Esophagus squamous epithelium (tissue), 5 donors: ENCODE data around the gene ARID3B. TPM values are rescaled to one million over a fixed set of nuclear protein-coding genes. Genes with fewer than 3 reads are reported as not detected.

Experiments used
- DNase-seq: peaks from one replicate; lab custom pipeline; 2025; lab: John Stamatoyannopoulos, UW
- H3K27ac ChIP-seq, 4 donors: fragments of 200-600 bp; sonication (generic); one replicate each; pipeline ENCODE4 v1.5.1; 2016 to 2019; ENCODE audit warnings: mild to moderate bottlenecking in 1 of 4
- H3K27me3 ChIP-seq, 4 donors: fragments of 200-600 bp; sonication (generic); 1 replicate in 3 of 4; 2 replicates in 1 of 4; pipeline versions ENCODE4 v1.5.1 to v1.6.0; 2017 to 2021; ENCODE audit warnings: antibody characterized with exemption in 1 of 4
- H3K36me3 ChIP-seq, 3 donors: fragments of 200-600 bp; sonication (generic); one replicate each; pipeline ENCODE4 v1.5.1; 2016 to 2019
- H3K4me1 ChIP-seq, 3 donors: fragments of 200-600 bp; sonication (generic); one replicate each; pipeline ENCODE4 v1.5.1; 2017 to 2019
- H3K4me3 ChIP-seq, 4 donors: fragments of 200-600 bp; sonication (generic); 1 replicate in 3 of 4; 2 replicates in 1 of 4; pipeline ENCODE4 v1.5.1; 2016 to 2019; ENCODE audit warnings: mild to moderate bottlenecking in 2 of 4, moderate library complexity in 1 of 4
- H3K9me3 ChIP-seq, 3 donors: fragments of 200-600 bp; sonication (generic); one replicate each; pipeline ENCODE4 v1.5.1; 2016 to 2019
- POLR2A ChIP-seq, 4 donors: fragments of 450-650 bp; IDR thresholded peaks; one replicate each; pipeline ENCODE4 v1.6.1; 2017; ENCODE audit warnings: antibody characterized with exemption in 4 of 4, mild to moderate bottlenecking in 4 of 4, moderate library complexity in 3 of 4
- WGBS, 2 donors: methylation state at CpG; one replicate each; pipeline ENCODE4 v1.1.5; 2018; 5-methylcytosine and 5-hydroxymethylcytosine counted together
- intact Hi-C: fragments of 100-400 bp; cut with DNase I; formaldehyde crosslinking; loops from one replicate; pipeline ENCODE4 v1.15.0; 2022
- total RNA-seq, 4 donors: library from RNA; depleted of rRNA; stranded (reverse); fragments of >200 nt; gene quantifications; one replicate each; pipeline ENCODE4 v1.1.0, GENCODE V29; 2016
- TF ChIP-seq, protein P1 (sequence below), 6 experiments: fragments of 450-650 bp in 4 of 6; fragments of 200-600 bp in 2 of 6; sonication (generic) in 2 of 6; IDR thresholded peaks; one replicate each; pipeline ENCODE4 v1.5.1; 2016 to 2019; ENCODE audit warnings: antibody characterized with exemption in 6 of 6, mild to moderate bottlenecking in 4 of 6, moderate library complexity in 4 of 6
- donor health status: DM: yes; HTN: yes; CAD: no.

The ARID3B gene
- total RNA-seq, 4 donors from 2014 or later: 4.5 to 11.6 (median 6.4) TPM

DNA sequence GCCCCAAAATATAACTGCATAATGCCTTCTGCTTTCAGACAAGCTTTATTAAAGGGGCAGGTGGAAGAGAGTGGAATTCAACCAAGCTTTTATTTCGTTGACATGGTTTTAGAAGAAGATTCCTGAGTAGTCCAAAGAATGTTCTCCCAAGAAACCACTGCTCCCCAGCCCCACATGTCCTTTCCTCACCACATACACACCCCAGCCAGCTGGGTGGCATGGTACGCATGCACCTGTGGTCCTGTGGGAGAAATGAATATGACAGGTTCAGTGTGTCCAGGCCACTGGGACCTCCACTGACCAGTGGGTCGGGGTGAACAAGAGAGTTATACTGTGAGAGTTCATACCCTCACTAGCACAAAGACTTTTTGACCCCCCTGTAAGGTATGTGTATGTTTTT lies 30.2 kb downstream of the ARID3B start:
- no peaks in the 10 kb centered on the region for H3K9me3 ChIP-seq
- H3K4me1 ChIP-seq: peaks cover 0 to 4% (median 0%) of the 10 kb centered on the region in 3 donors
- intact Hi-C loops: no loop called here
- H3K27ac ChIP-seq: no peak overlapping the region
- peaks cover 0 to 70% (median 16%) of the 10 kb centered on the region in 3 donors for H3K36me3 ChIP-seq
- TF ChIP-seq POLR2A (IDR thresholded peaks at IDR 0.05): no peak
- TF ChIP-seq, protein P1, sequence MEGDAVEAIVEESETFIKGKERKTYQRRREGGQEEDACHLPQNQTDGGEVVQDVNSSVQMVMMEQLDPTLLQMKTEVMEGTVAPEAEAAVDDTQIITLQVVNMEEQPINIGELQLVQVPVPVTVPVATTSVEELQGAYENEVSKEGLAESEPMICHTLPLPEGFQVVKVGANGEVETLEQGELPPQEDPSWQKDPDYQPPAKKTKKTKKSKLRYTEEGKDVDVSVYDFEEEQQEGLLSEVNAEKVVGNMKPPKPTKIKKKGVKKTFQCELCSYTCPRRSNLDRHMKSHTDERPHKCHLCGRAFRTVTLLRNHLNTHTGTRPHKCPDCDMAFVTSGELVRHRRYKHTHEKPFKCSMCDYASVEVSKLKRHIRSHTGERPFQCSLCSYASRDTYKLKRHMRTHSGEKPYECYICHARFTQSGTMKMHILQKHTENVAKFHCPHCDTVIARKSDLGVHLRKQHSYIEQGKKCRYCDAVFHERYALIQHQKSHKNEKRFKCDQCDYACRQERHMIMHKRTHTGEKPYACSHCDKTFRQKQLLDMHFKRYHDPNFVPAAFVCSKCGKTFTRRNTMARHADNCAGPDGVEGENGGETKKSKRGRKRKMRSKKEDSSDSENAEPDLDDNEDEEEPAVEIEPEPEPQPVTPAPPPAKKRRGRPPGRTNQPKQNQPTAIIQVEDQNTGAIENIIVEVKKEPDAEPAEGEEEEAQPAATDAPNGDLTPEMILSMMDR (IDR thresholded peaks at IDR 0.05): no peak
- H3K27me3 ChIP-seq: no peaks in the 10 kb centered on the region
- 89 to 92% methylated on average over 3 of the region's 3 CpGs for WGBS, 2 donors
- DNase-seq: no peak
- H3K4me3 ChIP-seq: no peak overlapping the region

DNA sequence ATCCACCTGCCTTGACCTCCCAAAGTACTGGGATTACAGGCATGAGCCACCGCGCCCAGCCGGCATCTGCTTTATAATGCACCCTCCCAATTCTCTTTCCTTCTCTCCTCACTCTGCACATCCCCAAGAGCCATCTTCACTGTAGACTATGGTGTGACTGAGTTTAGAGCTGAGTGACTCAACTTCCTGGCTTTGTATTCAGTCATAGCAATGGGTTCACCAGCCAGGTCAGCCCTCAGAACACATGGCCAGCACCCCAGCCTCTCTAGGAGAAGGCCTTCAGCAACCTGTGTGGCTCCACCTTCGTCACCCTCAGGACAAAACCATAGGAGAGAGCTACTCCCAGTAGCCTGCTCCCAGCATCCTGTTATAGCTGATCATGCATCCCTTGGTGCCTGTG lies 33.0 kb downstream of the ARID3B start:
- Histone ChIP-seq H3K4me1 (peaks cover 0 to 4% (median 0%) of the 10 kb centered on the region in 3 donors), H3K27me3 (no peaks in the 10 kb centered on the region), H3K9me3 (no peaks in the 10 kb centered on the region), H3K36me3 (peaks cover 7 to 94% (median 16%) of the 10 kb centered on the region in 3 donors), H3K27ac (no peak overlapping the region), H3K4me3 (no peak overlapping the region)
- TF ChIP-seq, protein P1 (IDR thresholded peaks at IDR 0.05): no peak
- TF ChIP-seq POLR2A (IDR thresholded peaks at IDR 0.05): no peak
- WGBS, 2 donors: 95 to 96% methylated on average over 4 of the region's 4 CpGs
- intact Hi-C loops: no loop called here
- DNase-seq: no peak

DNA sequence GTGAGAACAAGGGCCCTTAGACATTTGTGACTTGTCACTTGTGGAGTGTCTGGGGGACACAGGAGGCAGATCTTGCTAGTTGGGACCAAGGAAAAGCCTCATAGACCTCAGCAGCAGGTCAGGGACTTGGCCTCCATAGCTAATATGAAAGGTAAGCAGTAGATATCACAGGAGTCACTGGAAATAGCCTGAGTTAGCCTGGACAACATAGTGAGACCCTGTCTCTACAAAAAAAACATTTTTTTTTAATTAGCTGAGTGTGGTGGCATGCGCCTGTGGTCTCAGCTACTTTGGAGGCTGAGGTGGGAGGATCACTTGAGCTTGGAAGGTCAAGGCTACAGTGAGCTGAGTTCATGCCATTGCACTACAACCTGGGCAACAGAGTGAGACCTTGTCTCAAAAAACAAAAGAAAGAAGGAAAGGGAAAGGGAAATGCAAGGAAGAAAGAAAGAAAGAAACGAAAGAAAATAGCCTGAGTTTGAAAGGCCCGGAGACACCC lies 37.5 kb downstream of the ARID3B start:
- DNase-seq: no peak
- H3K27ac ChIP-seq: no peak overlapping the region
- H3K4me3 ChIP-seq: no peak overlapping the region
- peaks cover 0 to 5% (median 0%) of the 10 kb centered on the region in 3 donors for H3K4me1 ChIP-seq
- 89 to 97% methylated on average over 3 of the region's 3 CpGs for WGBS, 2 donors
- no peaks in the 10 kb centered on the region for H3K27me3 ChIP-seq
- H3K36me3 ChIP-seq: peaks cover 7 to 74% (median 16%) of the 10 kb centered on the region in 3 donors
- TF ChIP-seq POLR2A (IDR thresholded peaks at IDR 0.05): no peak
- TF ChIP-seq, protein P1 (IDR thresholded peaks at IDR 0.05): no peak
- no peaks in the 10 kb centered on the region for H3K9me3 ChIP-seq
- intact Hi-C loops: no loop called here

DNA sequence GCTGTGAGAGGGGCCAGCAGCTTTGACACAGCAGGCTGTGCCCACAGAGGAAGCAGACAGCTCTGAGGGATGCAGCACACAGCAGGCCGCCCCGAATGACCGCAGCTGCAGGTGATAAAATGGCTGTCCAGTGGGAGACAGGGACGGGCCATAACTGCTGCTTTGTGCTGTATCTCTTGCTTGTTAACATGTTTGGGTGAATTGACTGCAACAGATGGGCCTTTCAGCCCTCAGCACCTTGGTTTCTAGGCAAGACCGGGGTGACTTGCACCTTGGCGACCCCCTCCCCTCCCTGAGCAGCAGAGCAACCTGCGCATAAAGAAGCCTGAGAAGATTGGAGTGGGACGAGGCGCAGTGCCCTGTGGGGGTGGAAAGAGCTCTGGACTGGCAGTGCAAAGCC lies 38.0 kb downstream of the ARID3B start:
- no peak overlapping the region for H3K27ac ChIP-seq
- TF ChIP-seq, protein P1 (IDR thresholded peaks at IDR 0.05): no peak
- TF ChIP-seq POLR2A (IDR thresholded peaks at IDR 0.05): no peak
- no peaks in the 10 kb centered on the region for H3K27me3 ChIP-seq
- no peaks in the 10 kb centered on the region for H3K9me3 ChIP-seq
- intact Hi-C loops: no loop called here
- H3K4me3 ChIP-seq: no peak overlapping the region
- DNase-seq: no peak
- WGBS, 2 donors: 87 to 94% methylated on average over 5 to 6 of the region's 9 CpGs
- peaks cover 0 to 5% (median 0%) of the 10 kb centered on the region in 3 donors for H3K4me1 ChIP-seq
- H3K36me3 ChIP-seq: peaks cover 7 to 70% (median 13%) of the 10 kb centered on the region in 3 donors

DNA sequence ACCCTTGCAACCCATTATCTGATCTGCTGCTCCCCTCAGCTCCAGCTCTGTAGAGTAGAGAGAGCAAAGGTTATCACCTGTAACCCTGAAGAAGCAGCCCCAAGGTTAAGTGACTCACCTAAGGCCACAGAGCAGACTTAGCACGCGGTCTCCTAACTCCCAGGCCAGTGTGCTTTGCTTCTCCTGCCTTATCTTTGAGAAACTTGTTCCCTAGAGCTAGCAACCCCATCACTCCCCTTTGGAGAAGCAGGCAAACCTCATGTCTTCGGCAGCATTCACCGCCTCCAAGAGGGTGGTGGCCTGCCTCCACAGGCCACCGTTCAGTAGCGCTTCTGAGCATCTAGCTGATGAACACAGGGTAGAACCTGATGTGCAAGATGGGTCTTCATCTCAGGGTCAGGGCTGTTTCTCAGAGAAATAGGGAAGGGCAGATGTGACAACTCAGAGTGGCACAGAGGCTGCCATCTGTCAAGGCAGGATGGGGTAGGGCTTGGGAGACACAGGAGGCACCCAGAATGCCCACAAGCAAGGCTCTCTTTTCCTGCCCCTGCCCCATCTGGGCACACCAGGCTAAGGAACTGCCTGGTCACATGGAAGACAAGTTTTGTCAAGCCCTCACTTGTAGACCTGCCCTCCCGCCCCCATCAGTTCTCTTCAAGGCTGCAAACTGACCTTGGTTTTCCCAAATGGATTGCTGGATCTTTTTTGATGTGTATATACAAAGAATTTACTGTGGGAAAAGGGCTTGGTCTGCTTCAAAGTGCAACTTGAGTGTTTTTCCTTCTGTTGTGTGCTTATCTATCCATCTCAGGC lies 39.7 kb downstream of the ARID3B start:
- H3K27ac ChIP-seq: no peak overlapping the region
- H3K36me3 ChIP-seq: peaks cover 5 to 67% (median 7%) of the 10 kb centered on the region in 3 donors
- 93 to 94% methylated on average over 3 to 6 of the region's 7 CpGs for WGBS, 2 donors
- H3K4me1 ChIP-seq: peaks cover 0 to 5% (median 0%) of the 10 kb centered on the region in 3 donors
- no peak for DNase-seq
- intact Hi-C loops: no loop called here
- H3K4me3 ChIP-seq: no peak overlapping the region
- TF ChIP-seq, protein P1 (IDR thresholded peaks at IDR 0.05): no peak
- TF ChIP-seq POLR2A (IDR thresholded peaks at IDR 0.05): no peak
- no peaks in the 10 kb centered on the region for H3K9me3 ChIP-seq
- H3K27me3 ChIP-seq: no peaks in the 10 kb centered on the region
